ENCODE data around the gene NCK1. TPM values are rescaled to one million over a fixed set of nuclear protein-coding genes. Genes with fewer than 3 reads are reported as not detected.

The NCK1 gene
- total and polyA plus RNA-seq, 2 of the 13 experiments (the other 11 are each of a cell fraction or from before 2014, with no cell fraction given), result 14.7 to 30.4 TPM

DNA sequence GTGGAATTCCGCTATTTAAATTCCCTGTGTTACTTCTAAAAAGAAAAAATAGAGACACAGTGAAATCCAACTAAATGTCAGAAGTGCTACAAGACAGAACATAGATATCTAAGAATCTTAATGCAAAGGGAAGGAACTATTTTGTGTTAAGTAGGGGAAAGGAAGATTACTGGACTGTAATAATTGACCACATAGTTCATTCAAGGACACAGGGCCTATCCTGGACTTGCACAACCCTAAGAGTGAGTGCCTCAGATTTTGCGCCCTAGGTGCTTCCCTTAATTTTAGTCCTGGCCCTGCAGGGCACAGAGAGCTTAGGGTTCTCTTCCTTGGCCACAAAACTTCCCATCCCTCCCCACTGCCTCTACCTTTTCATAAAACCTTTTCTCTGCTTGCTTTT lies 92.2 kb downstream of the NCK1 start:
- Histone ChIP-seq H3K4me2 (ENCODE audit: low read depth, low read length) (no peak overlapping the region), H3K36me3 (replicated peaks in 1 of 2; ENCODE audit: control insufficient read depth in 1 of 2, insufficient read depth in 2 of 2, low read length in 2 of 2) (no peaks in the 10 kb centered on the region), H3K4me1 (ENCODE audit: insufficient read depth, low read length) (peaks cover 38% of the 10 kb centered on the region), H3K4me3 (replicated peaks in 1 of 3; ENCODE audit: insufficient read depth in 1 of 3, low read depth in 2 of 3, low read length in 3 of 3) (no peak overlapping the region), H3K9ac (ENCODE audit: insufficient read depth, low read depth, low read length) (no peak overlapping the region), H4K20me1 (ENCODE audit: insufficient read depth, low read length) (no peaks in the 10 kb centered on the region), H3K79me2 (ENCODE audit: insufficient read depth, low read length) (no peaks in the 10 kb centered on the region), H3K27me3 (ENCODE audit: control insufficient read depth in 1 of 2, insufficient read depth in 2 of 2, low read length in 2 of 2) (no peaks in the 10 kb centered on the region), H3K27ac (ENCODE audit: extremely low read length, insufficient read depth, low read length) (no peak overlapping the region), H3K9me3 (ENCODE audit: low read length) (no peaks in the 10 kb centered on the region), H2AFZ (ENCODE audit: low read length) (no peak overlapping the region)
- in situ Hi-C loops (cut with HindIII; ENCODE audit: extremely low pct_ligation_motif_present, low pct_unique_long_range_greater_than_20kb), result no loop called here
- intact Hi-C loops (cut with micrococcal nuclease; ENCODE audit: unreplicated experiment), result loop anchor here (5.0 kb wide), 1 partner anchor 92 kb away; the partner anchor contains the start of gene NCK1
- no peak for ATAC-seq
- no TSS peak for BruUV-seq (replicated peaks)
- no peak for DNase-seq (ENCODE audit: low spot score)
- CTCF ChIA-PET (ENCODE audit: low intra/inter-chr PET ratio, low total read pairs), result no interaction called here
- WGBS (ENCODE audit: low lambda C conversion rate), result 100% methylated on average over 2 of the region's 2 CpGs
- POLR2A ChIA-PET, result interaction anchor here (1.0 kb wide), 1 partner anchor 92 kb away, joined by 4 read pairs; the partner anchor contains the start of gene NCK1
- TF ChIP-seq, protein P1, sequence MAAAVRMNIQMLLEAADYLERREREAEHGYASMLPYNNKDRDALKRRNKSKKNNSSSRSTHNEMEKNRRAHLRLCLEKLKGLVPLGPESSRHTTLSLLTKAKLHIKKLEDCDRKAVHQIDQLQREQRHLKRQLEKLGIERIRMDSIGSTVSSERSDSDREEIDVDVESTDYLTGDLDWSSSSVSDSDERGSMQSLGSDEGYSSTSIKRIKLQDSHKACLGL (CRISPR knock-in tag; IDR thresholded peaks at IDR 0.05), result no peak
- TF ChIP-seq, protein P2, sequence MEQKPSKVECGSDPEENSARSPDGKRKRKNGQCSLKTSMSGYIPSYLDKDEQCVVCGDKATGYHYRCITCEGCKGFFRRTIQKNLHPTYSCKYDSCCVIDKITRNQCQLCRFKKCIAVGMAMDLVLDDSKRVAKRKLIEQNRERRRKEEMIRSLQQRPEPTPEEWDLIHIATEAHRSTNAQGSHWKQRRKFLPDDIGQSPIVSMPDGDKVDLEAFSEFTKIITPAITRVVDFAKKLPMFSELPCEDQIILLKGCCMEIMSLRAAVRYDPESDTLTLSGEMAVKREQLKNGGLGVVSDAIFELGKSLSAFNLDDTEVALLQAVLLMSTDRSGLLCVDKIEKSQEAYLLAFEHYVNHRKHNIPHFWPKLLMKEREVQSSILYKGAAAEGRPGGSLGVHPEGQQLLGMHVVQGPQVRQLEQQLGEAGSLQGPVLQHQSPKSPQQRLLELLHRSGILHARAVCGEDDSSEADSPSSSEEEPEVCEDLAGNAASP (CRISPR knock-in tag; IDR thresholded peaks at IDR 0.05; ENCODE audit: borderline replicate concordance), result peak; percentile 93; the same call in 1 of the 2 replicates
- no peak for FAIRE-seq

DNA sequence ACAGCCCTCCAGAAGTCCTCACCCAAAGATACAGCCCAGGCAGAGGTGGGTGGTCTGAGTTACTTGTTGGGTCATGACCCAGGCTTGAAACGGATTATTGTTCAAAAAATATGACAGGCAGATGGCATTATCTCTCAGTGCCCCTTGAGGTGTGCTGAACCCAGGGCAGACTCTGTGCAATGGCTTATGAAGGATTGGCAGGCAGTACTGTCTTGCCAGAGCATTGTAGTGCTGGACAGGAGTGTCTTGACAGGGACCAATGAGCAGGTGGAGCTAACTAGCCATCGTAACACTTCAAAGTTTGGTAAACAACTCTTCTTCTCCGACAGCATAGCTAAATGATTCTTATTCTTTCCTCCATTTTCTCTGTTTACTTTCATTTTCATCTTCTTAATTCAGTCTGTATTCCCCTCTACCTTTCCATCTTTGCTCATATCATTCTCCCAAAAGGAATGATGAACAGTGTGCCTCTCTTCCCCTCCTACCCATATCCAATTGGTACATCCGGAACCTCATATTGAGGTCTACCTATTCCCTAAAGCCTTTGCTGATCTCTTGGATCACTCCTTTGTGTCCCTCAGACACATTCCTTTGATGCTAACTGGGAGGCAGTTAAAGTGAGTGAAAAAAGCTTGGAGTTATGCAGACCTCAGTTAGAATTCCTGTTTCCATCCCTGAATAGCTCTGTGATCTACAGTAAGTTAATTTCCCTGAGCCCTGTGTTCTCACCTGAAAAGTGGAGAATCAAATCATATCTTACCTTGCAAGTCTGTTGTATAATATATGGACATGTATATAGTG lies 93.2 kb downstream of the NCK1 start:
- Histone ChIP-seq H3K27me3 (ENCODE audit: control insufficient read depth in 1 of 2, insufficient read depth in 2 of 2, low read length in 2 of 2) (no peaks in the 10 kb centered on the region), H3K4me2 (ENCODE audit: low read depth, low read length) (peak overlapping the region; percentile 56), H2AFZ (ENCODE audit: low read length) (peak overlapping the region; percentile 18), H3K4me3 (replicated peaks in 1 of 3; ENCODE audit: insufficient read depth in 1 of 3, low read depth in 2 of 3, low read length in 3 of 3) (peak overlapping the region in 1 of 3 experiments; percentile 7; a peak in 1 of 6 replicates), H3K9me3 (ENCODE audit: low read length) (no peaks in the 10 kb centered on the region), H3K79me2 (ENCODE audit: insufficient read depth, low read length) (no peaks in the 10 kb centered on the region), H4K20me1 (ENCODE audit: insufficient read depth, low read length) (no peaks in the 10 kb centered on the region), H3K9ac (ENCODE audit: insufficient read depth, low read depth, low read length) (0 out of 2 replicates have a peak overlapping the region, but pooled peaks have one; percentile 4), H3K4me1 (ENCODE audit: insufficient read depth, low read length) (peaks cover 38% of the 10 kb centered on the region), H3K36me3 (replicated peaks in 1 of 2; ENCODE audit: control insufficient read depth in 1 of 2, insufficient read depth in 2 of 2, low read length in 2 of 2) (no peaks in the 10 kb centered on the region), H3K27ac (ENCODE audit: extremely low read length, insufficient read depth, low read length) (peak overlapping the region; percentile 41)
- in situ Hi-C loops (cut with HindIII; ENCODE audit: extremely low pct_ligation_motif_present, low pct_unique_long_range_greater_than_20kb), result no loop called here
- ATAC-seq (peak; percentile 62), DNase-seq (ENCODE audit: low spot score) (peak; percentile 8), FAIRE-seq (peak; percentile 18)
- ChIA-PET CTCF (ENCODE audit: low intra/inter-chr PET ratio, low total read pairs) (no interaction called here), POLR2A (interaction anchor here (0.5 to 2.3 kb wide), 6 partner anchors 59 to 759 kb away, joined by 3 to 18 read pairs (median 5); partner anchors contain the start of genes MSL2, NCK1 and STAG1)
- intact Hi-C loops (cut with micrococcal nuclease; ENCODE audit: unreplicated experiment), result loop anchor here (5.0 kb wide), 1 partner anchor 93 kb away; the partner anchor contains the start of gene NCK1
- WGBS (ENCODE audit: low lambda C conversion rate), result 64% methylated on average over 4 of the region's 4 CpGs
- BruUV-seq (replicated peaks), result no TSS peak
- TF ChIP-seq ZNF761 (CRISPR knock-in tag; conservative IDR thresholded peaks at IDR 0.05) (no peak), SMAD1 (CRISPR knock-in tag; IDR thresholded peaks at IDR 0.05; ENCODE audit: borderline replicate concordance, low read depth) (no peak), ZEB1 (IDR thresholded peaks at IDR 0.05; ENCODE audit: insufficient replicate concordance, low read depth) (no peak), ZKSCAN1 (IDR thresholded peaks at IDR 0.05; ENCODE audit: low read length) (no peak), ZNF124 (CRISPR knock-in tag; IDR thresholded peaks at IDR 0.05) (no peak), DPF2 (CRISPR knock-in tag; IDR thresholded peaks at IDR 0.05; ENCODE audit: borderline replicate concordance, low read depth) (no peak), ZNF431 (CRISPR knock-in tag; IDR thresholded peaks at IDR 0.05; ENCODE audit: borderline replicate concordance, low read depth) (no peak), CEBPB (IDR thresholded peaks at IDR 0.05; ENCODE audit: borderline replicate concordance, low read depth, low read length) (no peak), SOX13 (IDR thresholded peaks at IDR 0.05) (no peak), SOX13 (CRISPR knock-in tag; conservative IDR thresholded peaks at IDR 0.05 in 1 of 2, IDR thresholded peaks at IDR 0.05 in 1 of 2) (no peak), ZNF777 (CRISPR knock-in tag; IDR thresholded peaks at IDR 0.05) (no peak)
- TF ChIP-seq, protein P3, sequence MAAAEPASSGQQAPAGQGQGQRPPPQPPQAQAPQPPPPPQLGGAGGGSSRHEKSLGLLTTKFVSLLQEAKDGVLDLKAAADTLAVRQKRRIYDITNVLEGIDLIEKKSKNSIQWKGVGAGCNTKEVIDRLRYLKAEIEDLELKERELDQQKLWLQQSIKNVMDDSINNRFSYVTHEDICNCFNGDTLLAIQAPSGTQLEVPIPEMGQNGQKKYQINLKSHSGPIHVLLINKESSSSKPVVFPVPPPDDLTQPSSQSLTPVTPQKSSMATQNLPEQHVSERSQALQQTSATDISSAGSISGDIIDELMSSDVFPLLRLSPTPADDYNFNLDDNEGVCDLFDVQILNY (CRISPR knock-in tag; conservative IDR thresholded peaks at IDR 0.05), result no peak
